ENCODE data around the gene SASH1.

The SASH1 gene

DNA sequence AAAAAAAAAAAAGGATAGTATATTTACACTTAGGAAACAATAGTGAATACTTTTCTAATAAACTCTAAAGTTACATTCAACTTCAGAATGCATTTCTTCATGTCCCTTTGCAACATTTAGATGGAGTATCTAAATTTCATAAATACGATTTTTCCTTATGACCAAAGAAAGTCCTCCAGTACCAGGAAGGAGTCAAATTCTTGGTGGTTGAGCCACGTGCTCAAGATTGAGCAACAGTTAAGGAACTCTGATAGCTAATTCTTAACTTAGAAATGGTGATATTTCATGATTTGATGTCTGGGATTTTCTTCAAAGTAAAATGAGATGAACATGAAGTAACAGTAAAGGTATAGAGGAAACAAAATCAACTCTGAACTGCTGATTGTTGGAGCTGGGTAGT is 92.7 kb downstream of the SASH1 start:
- H4K91ac ChIP-seq (ENCODE audit: low read depth, low read length, poor library complexity), result no peak overlapping the region
- WGBS, 2 donors (ENCODE audit: extremely low coverage in 2 of 2, insufficient read length in 2 of 2, insufficient replicate concordance in 1 of 2), result no CpG with 5 or more reads among the region's 2 CpGs

DNA sequence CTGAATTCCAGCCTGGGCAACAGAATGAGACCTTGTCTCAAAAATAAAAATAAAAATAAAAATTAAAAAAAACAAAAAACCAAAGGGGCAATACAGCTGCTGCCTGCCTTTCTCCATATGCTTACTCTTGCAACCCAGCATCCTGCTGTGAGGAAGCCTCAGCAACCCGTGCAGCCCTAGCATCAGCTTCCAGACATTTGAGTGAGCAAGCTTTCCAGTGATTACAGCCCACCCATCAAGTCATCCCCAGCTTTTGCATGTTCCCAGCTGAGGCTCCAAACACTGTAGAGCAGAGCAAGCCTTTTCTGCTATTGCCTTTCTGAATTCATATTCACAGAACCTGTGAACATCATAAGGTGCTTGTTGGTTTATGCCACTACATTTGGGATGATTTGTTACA is 93.8 kb downstream of the SASH1 start:
- Histone ChIP-seq H3K18ac (ENCODE audit: low read length) (no peak overlapping the region), H3K79me1 (ENCODE audit: low read depth, low read length) (no peaks in the 10 kb centered on the region)
- no CpG with 5 or more reads among the region's 1 CpG for WGBS, 2 donors (ENCODE audit: extremely low coverage in 2 of 2, insufficient read length in 2 of 2, insufficient replicate concordance in 1 of 2)

More for the DNA sequence above, 92.7 kb downstream of the SASH1 start:
- H2AFZ ChIP-seq (ENCODE audit: low read length), result no peak overlapping the region
- H3K79me1 ChIP-seq (ENCODE audit: low read depth, low read length), result no peaks in the 10 kb centered on the region
- no peak overlapping the region for H2BK15ac ChIP-seq (ENCODE audit: low read length)
- peaks cover 0 to 2% of the 10 kb centered on the region in 2 donors for H3K9me3 ChIP-seq (replicated peaks in 1 of 2; ENCODE audit: control insufficient read depth in 2 of 2, insufficient read depth in 1 of 2, low read depth in 1 of 2, low read length in 2 of 2)
- H3K4me3 ChIP-seq (ENCODE audit: low read length in 2 of 2), result no peak overlapping the region
- no peak overlapping the region for H2BK12ac ChIP-seq (ENCODE audit: low read length)
- no peak overlapping the region for H2AK5ac ChIP-seq (ENCODE audit: low read depth, low read length)
- no peak overlapping the region for H3K27ac ChIP-seq (replicated peaks; ENCODE audit: low read length)
- no peak overlapping the region for H4K8ac ChIP-seq (ENCODE audit: low read depth, low read length)
- H3K9ac ChIP-seq (ENCODE audit: low read depth, low read length, poor library complexity), result no peak overlapping the region
- H3K36me3 ChIP-seq (replicated peaks in 1 of 2; ENCODE audit: control insufficient read depth in 2 of 2, insufficient read depth in 2 of 2, low read length in 2 of 2), result no peaks in the 10 kb centered on the region
- no peaks in the 10 kb centered on the region for H3K27me3 ChIP-seq (ENCODE audit: control insufficient read depth in 3 of 3, insufficient read depth in 3 of 3, low read depth in 1 of 3, low read length in 3 of 3)
- H3K4me2 ChIP-seq (ENCODE audit: insufficient read depth, low read length, poor library complexity, severe bottlenecking), result no peak overlapping the region
- H3K23ac ChIP-seq (ENCODE audit: low read depth, low read length, poor library complexity), result no peak overlapping the region
- peaks cover 1 to 3% of the 10 kb centered on the region in 2 donors for H3K4me1 ChIP-seq (ENCODE audit: control insufficient read depth in 2 of 2, insufficient read depth in 1 of 2, low read depth in 1 of 2, low read length in 2 of 2)
- H3K4ac ChIP-seq (ENCODE audit: low read length), result no peak overlapping the region
- H3K18ac ChIP-seq (ENCODE audit: low read length), result no peak overlapping the region
- no peak overlapping the region for H3K14ac ChIP-seq (ENCODE audit: low read length)
- DNase-seq (ENCODE audit: low spot score), result no peak
- no peak overlapping the region for H2BK120ac ChIP-seq (ENCODE audit: low read depth, low read length)
- H2BK5ac ChIP-seq (ENCODE audit: low read length), result no peak overlapping the region

DNA sequence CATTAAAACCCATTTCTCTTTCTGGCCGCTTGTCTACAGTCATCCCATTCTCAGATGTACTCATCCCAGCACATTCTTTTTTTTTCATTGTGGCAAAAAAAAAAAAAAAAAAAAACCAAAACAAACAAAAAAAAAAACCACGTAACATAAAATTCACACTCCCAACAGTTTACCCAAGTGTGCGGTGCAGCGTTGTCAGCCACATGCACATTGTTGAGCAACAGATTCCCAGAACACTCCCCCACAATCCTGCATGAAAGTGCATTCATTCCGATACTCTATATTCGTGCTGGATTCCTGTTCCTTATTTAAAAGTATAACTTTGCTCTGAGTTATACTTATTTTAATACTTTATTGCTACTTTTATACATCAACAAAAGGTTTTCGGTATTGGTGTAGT is 96.0 kb downstream of the SASH1 start:
- H2AK5ac ChIP-seq (ENCODE audit: low read depth, low read length), result no peak overlapping the region
- WGBS, 2 donors (ENCODE audit: extremely low coverage in 2 of 2, insufficient read length in 2 of 2, insufficient replicate concordance in 1 of 2), result 100% methylated on average over 1 of the region's 7 CpGs; no CpG with 5 or more reads in 1 of the 2 donors
- H3K9me3 ChIP-seq (replicated peaks in 1 of 2; ENCODE audit: control insufficient read depth in 2 of 2, insufficient read depth in 1 of 2, low read depth in 1 of 2, low read length in 2 of 2), result no peaks in the 10 kb centered on the region

More for the DNA sequence above, 93.8 kb downstream of the SASH1 start:
- Histone ChIP-seq H3K23ac (ENCODE audit: low read depth, low read length, poor library complexity) (no peak overlapping the region), H3K9me3 (replicated peaks in 1 of 2; ENCODE audit: control insufficient read depth in 2 of 2, insufficient read depth in 1 of 2, low read depth in 1 of 2, low read length in 2 of 2) (no peaks in the 10 kb centered on the region), H2AK5ac (ENCODE audit: low read depth, low read length) (no peak overlapping the region), H3K27ac (replicated peaks; ENCODE audit: low read length) (no peak overlapping the region), H3K9ac (ENCODE audit: low read depth, low read length, poor library complexity) (no peak overlapping the region), H3K4me3 (ENCODE audit: low read length in 2 of 2) (no peak overlapping the region), H3K4me1 (ENCODE audit: control insufficient read depth in 2 of 2, insufficient read depth in 1 of 2, low read depth in 1 of 2, low read length in 2 of 2) (peaks cover 2 to 4% of the 10 kb centered on the region in 2 donors), H4K91ac (ENCODE audit: low read depth, low read length, poor library complexity) (no peak overlapping the region), H3K27me3 (ENCODE audit: control insufficient read depth in 3 of 3, insufficient read depth in 3 of 3, low read depth in 1 of 3, low read length in 3 of 3) (no peaks in the 10 kb centered on the region), H3K14ac (ENCODE audit: low read length) (no peak overlapping the region), H2BK5ac (ENCODE audit: low read length) (no peak overlapping the region), H2AFZ (ENCODE audit: low read length) (no peak overlapping the region), H3K36me3 (replicated peaks in 1 of 2; ENCODE audit: control insufficient read depth in 2 of 2, insufficient read depth in 2 of 2, low read length in 2 of 2) (no peaks in the 10 kb centered on the region), H4K8ac (ENCODE audit: low read depth, low read length) (no peak overlapping the region), H3K4ac (ENCODE audit: low read length) (no peak overlapping the region), H2BK120ac (ENCODE audit: low read depth, low read length) (no peak overlapping the region), H2BK12ac (ENCODE audit: low read length) (no peak overlapping the region), H3K4me2 (ENCODE audit: insufficient read depth, low read length, poor library complexity, severe bottlenecking) (no peak overlapping the region), H2BK15ac (ENCODE audit: low read length) (no peak overlapping the region)
- DNase-seq (ENCODE audit: low spot score), result no peak

DNA sequence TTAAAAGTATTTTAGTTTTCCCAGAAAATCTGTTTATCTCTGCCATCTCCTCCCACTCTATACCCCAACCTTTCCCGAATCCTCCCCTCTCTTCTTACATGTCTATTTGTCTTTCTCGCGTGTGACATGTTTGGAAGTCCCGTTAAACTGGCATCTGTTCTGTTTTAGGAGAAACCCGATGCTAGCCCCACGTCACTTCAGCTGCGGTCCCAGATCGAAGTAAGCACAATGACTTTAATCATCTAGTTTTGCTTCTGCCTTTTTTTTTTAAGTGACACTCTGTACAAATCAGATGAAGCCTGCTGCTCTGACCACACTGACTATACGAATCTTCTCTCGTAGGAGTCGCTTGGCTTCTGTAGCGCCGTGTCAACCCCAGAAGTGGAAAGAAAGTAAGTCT is 97.4 kb downstream of the SASH1 start:
- Histone ChIP-seq H2AK5ac (ENCODE audit: low read depth, low read length) (no peak overlapping the region), H3K23ac (ENCODE audit: low read depth, low read length, poor library complexity) (no peak overlapping the region), H3K27me3 (ENCODE audit: control insufficient read depth in 3 of 3, insufficient read depth in 3 of 3, low read depth in 1 of 3, low read length in 3 of 3) (no peaks in the 10 kb centered on the region), H3K4me3 (ENCODE audit: low read length in 2 of 2) (no peak overlapping the region), H3K14ac (ENCODE audit: low read length) (no peak overlapping the region), H3K9ac (ENCODE audit: low read depth, low read length, poor library complexity) (no peak overlapping the region), H2BK12ac (ENCODE audit: low read length) (no peak overlapping the region), H2BK120ac (ENCODE audit: low read depth, low read length) (no peak overlapping the region), H3K18ac (ENCODE audit: low read length) (no peak overlapping the region), H3K27ac (replicated peaks; ENCODE audit: low read length) (no peak overlapping the region), H2BK5ac (ENCODE audit: low read length) (no peak overlapping the region), H2AFZ (ENCODE audit: low read length) (no peak overlapping the region), H3K36me3 (replicated peaks in 1 of 2; ENCODE audit: control insufficient read depth in 2 of 2, insufficient read depth in 2 of 2, low read length in 2 of 2) (no peaks in the 10 kb centered on the region), H4K8ac (ENCODE audit: low read depth, low read length) (no peak overlapping the region), H3K4me1 (ENCODE audit: control insufficient read depth in 2 of 2, insufficient read depth in 1 of 2, low read depth in 1 of 2, low read length in 2 of 2) (peaks cover 0 to 4% of the 10 kb centered on the region in 2 donors), H4K91ac (ENCODE audit: low read depth, low read length, poor library complexity) (no peak overlapping the region), H3K4ac (ENCODE audit: low read length) (no peak overlapping the region), H3K79me1 (ENCODE audit: low read depth, low read length) (no peaks in the 10 kb centered on the region), H3K9me3 (replicated peaks in 1 of 2; ENCODE audit: control insufficient read depth in 2 of 2, insufficient read depth in 1 of 2, low read depth in 1 of 2, low read length in 2 of 2) (no peaks in the 10 kb centered on the region), H3K4me2 (ENCODE audit: insufficient read depth, low read length, poor library complexity, severe bottlenecking) (no peak overlapping the region), H2BK15ac (ENCODE audit: low read length) (no peak overlapping the region)
- WGBS, 2 donors (ENCODE audit: extremely low coverage in 2 of 2, insufficient read length in 2 of 2, insufficient replicate concordance in 1 of 2), result 100% methylated on average over 1 of the region's 13 CpGs; no CpG with 5 or more reads in 1 of the 2 donors
- DNase-seq (ENCODE audit: low spot score), result no peak

More for the DNA sequence above, 96.0 kb downstream of the SASH1 start:
- H3K4ac ChIP-seq (ENCODE audit: low read length), result no peak overlapping the region
- H2BK120ac ChIP-seq (ENCODE audit: low read depth, low read length), result no peak overlapping the region
- H3K27ac ChIP-seq (replicated peaks; ENCODE audit: low read length), result no peak overlapping the region
- no peak overlapping the region for H3K14ac ChIP-seq (ENCODE audit: low read length)
- H2BK5ac ChIP-seq (ENCODE audit: low read length), result no peak overlapping the region
- H2BK12ac ChIP-seq (ENCODE audit: low read length), result no peak overlapping the region
- no peak overlapping the region for H3K9ac ChIP-seq (ENCODE audit: low read depth, low read length, poor library complexity)
- H2AFZ ChIP-seq (ENCODE audit: low read length), result no peak overlapping the region
- H3K4me3 ChIP-seq (ENCODE audit: low read length in 2 of 2), result no peak overlapping the region
- H3K36me3 ChIP-seq (replicated peaks in 1 of 2; ENCODE audit: control insufficient read depth in 2 of 2, insufficient read depth in 2 of 2, low read length in 2 of 2), result no peaks in the 10 kb centered on the region
- H3K79me1 ChIP-seq (ENCODE audit: low read depth, low read length), result no peaks in the 10 kb centered on the region
- no peak overlapping the region for H3K23ac ChIP-seq (ENCODE audit: low read depth, low read length, poor library complexity)
- H3K4me2 ChIP-seq (ENCODE audit: insufficient read depth, low read length, poor library complexity, severe bottlenecking), result no peak overlapping the region
- no peak overlapping the region for H4K91ac ChIP-seq (ENCODE audit: low read depth, low read length, poor library complexity)
- H3K27me3 ChIP-seq (ENCODE audit: control insufficient read depth in 3 of 3, insufficient read depth in 3 of 3, low read depth in 1 of 3, low read length in 3 of 3), result no peaks in the 10 kb centered on the region
- DNase-seq (ENCODE audit: low spot score), result no peak
- H2BK15ac ChIP-seq (ENCODE audit: low read length), result no peak overlapping the region
- peaks cover 0 to 4% of the 10 kb centered on the region in 2 donors for H3K4me1 ChIP-seq (ENCODE audit: control insufficient read depth in 2 of 2, insufficient read depth in 1 of 2, low read depth in 1 of 2, low read length in 2 of 2)
- no peak overlapping the region for H3K18ac ChIP-seq (ENCODE audit: low read length)
- no peak overlapping the region for H4K8ac ChIP-seq (ENCODE audit: low read depth, low read length)
